ENCODE data around the gene GCC1.

- TF ChIP-seq POLR2A (IDR thresholded peaks at IDR 0.05): no peak
- TF ChIP-seq CTCF (IDR thresholded peaks at IDR 0.05): no peak
Measured at GRCh38 chr7:127532736-127533135, 52.7 kb downstream of the GCC1 start.

All from esophagus squamous epithelium (tissue), 4 donors.